OCI-LY1 (cell line): ENCODE measurements around the gene FGF14.

Source experiments
- H2AFZ ChIP-seq: fragments of 200-600 bp; sonication (generic), shearing (Covaris generic); 2 replicates; pipeline ENCODE4 v1.6.0; 2014; ENCODE audit warnings: antibody characterized with exemption, mild to moderate bottlenecking, low read length
- H3F3A ChIP-seq: fragments of 200-600 bp; sonication (generic), shearing (Covaris generic); 2 replicates; pipeline ENCODE4 v1.6.0; 2014; ENCODE audit warnings: mild to moderate bottlenecking, antibody characterized with exemption, low read length, moderate library complexity; ENCODE audit not compliant: insufficient read depth
- H3K27ac ChIP-seq: fragments of 200-600 bp; sonication (generic); 2 replicates; pipeline ENCODE4 v1.5.1; 2014; ENCODE audit warnings: low read length, mixed run types, mild to moderate bottlenecking, low read depth; ENCODE audit not compliant: poor library complexity, severe bottlenecking
- H3K27me3 ChIP-seq: fragments of 200-600 bp; sonication (generic); 2 replicates; pipeline ENCODE4 v1.6.0; 2014; ENCODE audit warnings: antibody characterized with exemption, mild to moderate bottlenecking, low read length, moderate library complexity; ENCODE audit not compliant: insufficient read depth
- H3K36me3 ChIP-seq: fragments of 200-600 bp; sonication (generic); 2 replicates; pipeline ENCODE4 v1.6.1; 2014; ENCODE audit warnings: mild to moderate bottlenecking, antibody characterized with exemption, low read length, moderate library complexity, mixed read lengths; ENCODE audit not compliant: insufficient read depth
- H3K4me1 ChIP-seq: fragments of 200-600 bp; sonication (generic); 2 replicates; pipeline ENCODE4 v1.5.1; 2014; ENCODE audit warnings: mild to moderate bottlenecking, low read length, moderate library complexity; ENCODE audit not compliant: insufficient read depth, severe bottlenecking
- H3K4me2 ChIP-seq: fragments of 200-600 bp; sonication (generic), shearing (Covaris generic); 2 replicates; pipeline ENCODE4 v1.6.1; 2014; ENCODE audit warnings: low read length
- H3K4me3 ChIP-seq: fragments of 200-600 bp; sonication (generic); 2 replicates; pipeline ENCODE4 v1.5.1; 2014; ENCODE audit warnings: low read length, low read depth, mild to moderate bottlenecking, mixed read lengths; ENCODE audit not compliant: poor library complexity, severe bottlenecking
- H3K79me2 ChIP-seq: fragments of 200-600 bp; shearing (Covaris generic); 2 replicates; pipeline ENCODE4 v1.6.1; 2016; ENCODE audit warnings: mixed run types, low read length, mixed read lengths; ENCODE audit not compliant: insufficient read depth
- H3K9ac ChIP-seq: fragments of 200-600 bp; sonication (generic), shearing (Covaris generic); 2 replicates; pipeline ENCODE4 v1.6.1; 2014; ENCODE audit warnings: mild to moderate bottlenecking, low read length, mixed read lengths
- H3K9me2 ChIP-seq: fragments of 200-600 bp; sonication (generic), shearing (Covaris generic); 2 replicates; pipeline ENCODE4 v1.6.1; 2014; ENCODE audit warnings: low read depth, mild to moderate bottlenecking, low read length, mixed read lengths
- H3K9me3 ChIP-seq: fragments of 200-600 bp; shearing (Covaris generic); 2 replicates; pipeline ENCODE4 v1.6.1; 2014; ENCODE audit warnings: low read length, mixed read lengths
- H4K20me1 ChIP-seq: fragments of 200-600 bp; sonication (generic), shearing (Covaris generic); 2 replicates; pipeline ENCODE4 v1.6.0; 2016; ENCODE audit warnings: mild to moderate bottlenecking, low read length; ENCODE audit not compliant: insufficient read depth
- EZH2 ChIP-seq: fragments of 200-600 bp; sonication (generic), shearing (Covaris generic); IDR thresholded peaks from 2 replicates; pipeline ENCODE4 v1.8.0; 2017; ENCODE audit warnings: borderline replicate concordance, mixed run types, mild to moderate bottlenecking, antibody characterized with exemption, low read length, moderate library complexity, mixed read lengths
- TF ChIP-seq, protein P1 (sequence below): fragments of 200-600 bp; sonication (generic), shearing (Covaris generic); IDR thresholded peaks from 2 replicates; pipeline ENCODE4 v1.5.1; 2017; ENCODE audit warnings: mild to moderate bottlenecking, antibody characterized with exemption, low read length, moderate library complexity, mixed read lengths

The FGF14 gene

DNA sequence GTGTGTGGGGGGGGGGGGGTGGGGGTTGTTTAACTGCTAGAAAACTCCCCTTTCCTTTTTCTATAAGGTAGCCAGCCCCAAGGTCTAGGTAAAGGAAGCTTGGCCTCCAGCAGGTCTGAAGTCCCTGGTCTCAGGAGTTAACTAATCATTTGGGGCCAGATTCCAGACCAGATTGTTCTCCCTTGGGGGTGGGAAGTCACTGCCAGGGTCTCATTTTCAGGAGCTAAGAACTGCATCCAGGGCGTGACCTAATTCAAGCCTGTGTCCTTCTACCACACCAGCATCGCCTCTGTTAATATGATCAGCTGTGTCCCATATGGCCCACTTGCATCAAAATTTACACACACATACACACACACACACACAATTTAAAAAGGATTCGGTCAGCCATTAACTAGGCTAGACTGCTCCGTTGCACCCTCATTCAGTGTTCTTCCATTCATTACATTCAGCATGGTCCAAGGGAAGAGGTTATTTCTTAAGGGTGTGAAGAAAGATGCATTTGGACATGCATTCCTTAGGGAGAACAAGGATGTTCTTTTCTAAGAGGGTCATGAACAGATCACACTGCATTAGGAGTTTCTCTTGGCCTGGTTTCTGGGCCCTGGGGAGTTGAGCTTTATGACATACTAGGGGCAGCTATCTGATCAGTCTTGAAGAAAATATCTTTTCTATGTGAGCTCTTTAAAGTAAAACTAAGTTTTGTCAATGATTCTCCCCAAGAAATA is 91.0 kb downstream of the FGF14 start:
- H3K4me1 ChIP-seq, result peaks cover 7% of the 10 kb centered on the region
- no peaks in the 10 kb centered on the region for H3K9me3 ChIP-seq
- H3F3A ChIP-seq, result no peaks in the 10 kb centered on the region
- no peak overlapping the region for H3K9ac ChIP-seq
- H3K27me3 ChIP-seq, result no peaks in the 10 kb centered on the region
- TF ChIP-seq EZH2, result no peak
- TF ChIP-seq, protein P1, sequence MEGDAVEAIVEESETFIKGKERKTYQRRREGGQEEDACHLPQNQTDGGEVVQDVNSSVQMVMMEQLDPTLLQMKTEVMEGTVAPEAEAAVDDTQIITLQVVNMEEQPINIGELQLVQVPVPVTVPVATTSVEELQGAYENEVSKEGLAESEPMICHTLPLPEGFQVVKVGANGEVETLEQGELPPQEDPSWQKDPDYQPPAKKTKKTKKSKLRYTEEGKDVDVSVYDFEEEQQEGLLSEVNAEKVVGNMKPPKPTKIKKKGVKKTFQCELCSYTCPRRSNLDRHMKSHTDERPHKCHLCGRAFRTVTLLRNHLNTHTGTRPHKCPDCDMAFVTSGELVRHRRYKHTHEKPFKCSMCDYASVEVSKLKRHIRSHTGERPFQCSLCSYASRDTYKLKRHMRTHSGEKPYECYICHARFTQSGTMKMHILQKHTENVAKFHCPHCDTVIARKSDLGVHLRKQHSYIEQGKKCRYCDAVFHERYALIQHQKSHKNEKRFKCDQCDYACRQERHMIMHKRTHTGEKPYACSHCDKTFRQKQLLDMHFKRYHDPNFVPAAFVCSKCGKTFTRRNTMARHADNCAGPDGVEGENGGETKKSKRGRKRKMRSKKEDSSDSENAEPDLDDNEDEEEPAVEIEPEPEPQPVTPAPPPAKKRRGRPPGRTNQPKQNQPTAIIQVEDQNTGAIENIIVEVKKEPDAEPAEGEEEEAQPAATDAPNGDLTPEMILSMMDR, result no peak
- no peak overlapping the region for H3K4me3 ChIP-seq
- H3K9me2 ChIP-seq, result no peaks in the 10 kb centered on the region
- H3K27ac ChIP-seq, result no peak overlapping the region
- H2AFZ ChIP-seq, result no peak overlapping the region
- no peaks in the 10 kb centered on the region for H4K20me1 ChIP-seq
- H3K79me2 ChIP-seq, result no peaks in the 10 kb centered on the region
- no peaks in the 10 kb centered on the region for H3K36me3 ChIP-seq
- no peak overlapping the region for H3K4me2 ChIP-seq

DNA sequence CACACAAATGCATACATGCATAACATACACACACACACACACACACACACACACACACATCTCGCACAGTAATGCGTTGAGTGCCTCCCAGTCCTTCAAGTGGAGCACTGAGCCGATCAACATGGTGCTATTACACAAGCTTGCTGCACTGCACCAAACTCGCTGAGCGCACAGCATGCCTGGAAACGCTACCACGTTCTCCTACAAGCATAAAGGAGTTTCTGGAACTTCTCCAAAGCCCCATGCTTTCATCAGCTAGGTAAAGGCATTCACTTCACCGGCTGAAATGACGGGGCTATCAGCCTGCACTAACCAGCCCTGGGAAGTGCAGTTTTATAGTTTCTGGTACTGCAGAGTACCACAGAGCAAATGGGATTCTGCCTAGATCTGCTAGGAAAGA is 92.7 kb downstream of the FGF14 start:
- no peaks in the 10 kb centered on the region for H4K20me1 ChIP-seq
- H3K9me3 ChIP-seq, result no peaks in the 10 kb centered on the region
- no peak overlapping the region for H3K4me3 ChIP-seq
- H3K9ac ChIP-seq, result no peak overlapping the region
- H3K79me2 ChIP-seq, result no peaks in the 10 kb centered on the region
- H3F3A ChIP-seq, result no peaks in the 10 kb centered on the region
- TF ChIP-seq, protein P1, result no peak
- no peak for TF ChIP-seq EZH2
- H3K36me3 ChIP-seq, result no peaks in the 10 kb centered on the region
- no peaks in the 10 kb centered on the region for H3K27me3 ChIP-seq
- H3K9me2 ChIP-seq, result no peaks in the 10 kb centered on the region
- H3K27ac ChIP-seq, result no peak overlapping the region
- no peak overlapping the region for H3K4me2 ChIP-seq
- H2AFZ ChIP-seq, result no peak overlapping the region
- H3K4me1 ChIP-seq, result peaks cover 7% of the 10 kb centered on the region

DNA sequence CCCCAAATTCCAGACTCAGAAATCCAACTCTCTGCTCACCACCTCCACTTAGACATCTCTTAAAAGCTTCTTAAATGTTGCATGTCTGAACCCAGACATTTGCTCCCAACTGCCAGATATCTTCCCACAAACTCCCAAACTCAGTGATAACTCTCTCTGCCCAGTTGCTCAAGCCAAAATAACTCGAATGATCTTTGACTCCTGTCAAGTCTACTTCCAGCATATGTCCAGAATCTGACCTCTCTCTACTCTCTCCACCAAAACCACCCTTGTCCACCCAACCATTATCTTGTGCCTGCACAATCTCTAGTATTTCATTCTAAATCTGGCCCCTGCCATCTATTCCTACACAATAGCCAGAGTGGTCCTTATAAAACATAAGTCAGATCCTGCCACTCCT is 99.3 kb downstream of the FGF14 start:
- no peaks in the 10 kb centered on the region for H3K27me3 ChIP-seq
- H4K20me1 ChIP-seq, result no peaks in the 10 kb centered on the region
- H3K36me3 ChIP-seq, result no peaks in the 10 kb centered on the region
- no peaks in the 10 kb centered on the region for H3F3A ChIP-seq
- no peaks in the 10 kb centered on the region for H3K9me2 ChIP-seq
- H3K4me1 ChIP-seq, result no peaks in the 10 kb centered on the region
- TF ChIP-seq, protein P1, result no peak
- no peak for TF ChIP-seq EZH2
- no peak overlapping the region for H3K9ac ChIP-seq
- H3K79me2 ChIP-seq, result no peaks in the 10 kb centered on the region
- no peak overlapping the region for H2AFZ ChIP-seq
- H3K4me2 ChIP-seq, result no peak overlapping the region
- H3K27ac ChIP-seq, result no peak overlapping the region
- H3K4me3 ChIP-seq, result no peak overlapping the region
- no peaks in the 10 kb centered on the region for H3K9me3 ChIP-seq
